Stimulated activated CD4-positive, alpha-beta T cell treated with anti-CD3 and anti-CD28 coated beads, Interleukin-4, amount 100 ng/mL, for 1 hour (primary cell): ENCODE measurements around the gene CCL25.
"Not testable (repeated sequence)": the region's sequence is repeated elsewhere in the genome, so short reads cannot be mapped to it uniquely, and the experiment has no call there.

Experiments
- DNase-seq: peaks from one replicate; pipeline ENCODE4 v3.0.0-alpha.2; 2020

The CCL25 gene

DNA sequence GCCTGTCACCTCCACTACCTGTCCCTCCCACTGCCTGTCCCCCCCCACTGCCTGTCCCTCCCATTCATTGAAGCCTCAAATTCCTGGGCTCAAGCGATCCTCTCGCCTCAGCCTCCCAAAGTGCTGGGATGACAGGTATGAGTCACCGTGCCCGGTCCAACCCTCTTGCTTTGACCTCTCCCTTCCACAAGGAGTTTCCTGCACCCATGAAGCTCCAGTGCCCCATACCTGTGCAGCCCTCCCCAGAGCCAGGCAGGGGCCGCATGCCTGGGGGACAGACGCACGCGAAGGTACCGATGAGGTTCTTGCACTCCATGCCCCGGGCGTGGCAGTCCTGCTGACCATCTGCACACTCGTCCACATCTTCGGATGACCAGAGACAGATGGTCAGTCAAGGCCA, 34.3 kb downstream of the CCL25 start:
- no peak for DNase-seq

DNA sequence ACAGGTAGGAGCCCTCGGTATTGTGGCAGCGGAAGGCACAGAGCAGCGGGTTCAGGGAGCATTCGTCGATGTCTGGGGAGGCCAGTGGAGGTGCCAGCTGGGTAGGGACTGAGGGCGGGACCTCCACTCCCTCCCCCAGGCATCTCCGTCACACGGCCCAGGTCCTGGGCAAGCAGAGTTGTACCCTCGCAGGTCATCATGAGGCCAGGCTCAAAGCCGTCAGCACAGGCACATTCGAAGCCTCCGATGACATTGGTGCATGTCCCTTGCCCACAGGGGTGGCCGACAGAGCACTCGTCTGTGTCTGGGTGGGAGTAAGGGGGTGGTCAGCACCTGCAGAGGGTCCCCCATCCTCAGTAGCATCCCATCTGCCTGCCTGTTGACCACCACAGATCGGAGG, 35.3 kb downstream of the CCL25 start:
- DNase-seq: no peak

DNA sequence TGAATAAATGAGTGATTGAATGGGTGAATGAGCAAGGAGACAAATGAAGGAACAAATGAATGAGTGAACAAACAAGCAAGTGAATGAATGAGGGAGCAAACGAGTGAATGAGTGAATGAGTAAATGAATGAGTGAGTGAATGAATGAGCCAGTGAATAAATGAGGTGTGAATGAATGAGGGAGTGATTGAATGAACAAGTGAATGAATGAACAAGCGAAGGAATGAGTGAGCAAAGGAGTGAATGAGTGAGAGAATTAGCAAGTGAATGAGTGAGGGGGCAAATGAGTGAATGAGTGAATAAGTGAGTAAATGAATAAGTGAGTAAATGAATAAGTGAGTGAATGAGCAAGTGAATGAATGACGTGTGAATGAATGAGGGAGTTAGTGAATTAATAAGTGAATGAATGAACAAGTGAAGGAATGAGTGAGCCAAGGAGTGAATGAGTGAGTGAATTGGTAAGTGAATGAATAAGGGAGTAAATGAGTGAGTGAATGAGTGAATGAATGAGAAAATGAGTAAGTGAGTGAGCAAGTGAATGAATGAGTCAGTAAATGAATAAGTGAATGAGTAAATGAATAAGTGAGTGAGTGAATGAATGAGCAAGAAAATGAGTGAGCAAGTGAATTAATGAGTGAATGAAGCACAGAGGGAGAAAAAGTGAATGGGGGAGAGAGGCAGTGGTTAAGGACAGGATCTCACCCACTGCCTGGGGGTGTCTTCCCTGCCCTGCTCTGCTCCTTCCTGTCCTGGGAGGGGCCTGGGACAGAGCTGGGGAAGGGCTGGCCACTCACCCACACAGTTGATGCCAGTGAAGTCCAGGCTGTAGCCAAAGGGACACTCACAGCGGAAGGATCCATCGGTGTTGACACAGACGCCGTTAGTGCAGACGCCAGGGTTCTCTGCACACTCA, 36.4 kb downstream of the CCL25 start:
- no peak for DNase-seq

DNA sequence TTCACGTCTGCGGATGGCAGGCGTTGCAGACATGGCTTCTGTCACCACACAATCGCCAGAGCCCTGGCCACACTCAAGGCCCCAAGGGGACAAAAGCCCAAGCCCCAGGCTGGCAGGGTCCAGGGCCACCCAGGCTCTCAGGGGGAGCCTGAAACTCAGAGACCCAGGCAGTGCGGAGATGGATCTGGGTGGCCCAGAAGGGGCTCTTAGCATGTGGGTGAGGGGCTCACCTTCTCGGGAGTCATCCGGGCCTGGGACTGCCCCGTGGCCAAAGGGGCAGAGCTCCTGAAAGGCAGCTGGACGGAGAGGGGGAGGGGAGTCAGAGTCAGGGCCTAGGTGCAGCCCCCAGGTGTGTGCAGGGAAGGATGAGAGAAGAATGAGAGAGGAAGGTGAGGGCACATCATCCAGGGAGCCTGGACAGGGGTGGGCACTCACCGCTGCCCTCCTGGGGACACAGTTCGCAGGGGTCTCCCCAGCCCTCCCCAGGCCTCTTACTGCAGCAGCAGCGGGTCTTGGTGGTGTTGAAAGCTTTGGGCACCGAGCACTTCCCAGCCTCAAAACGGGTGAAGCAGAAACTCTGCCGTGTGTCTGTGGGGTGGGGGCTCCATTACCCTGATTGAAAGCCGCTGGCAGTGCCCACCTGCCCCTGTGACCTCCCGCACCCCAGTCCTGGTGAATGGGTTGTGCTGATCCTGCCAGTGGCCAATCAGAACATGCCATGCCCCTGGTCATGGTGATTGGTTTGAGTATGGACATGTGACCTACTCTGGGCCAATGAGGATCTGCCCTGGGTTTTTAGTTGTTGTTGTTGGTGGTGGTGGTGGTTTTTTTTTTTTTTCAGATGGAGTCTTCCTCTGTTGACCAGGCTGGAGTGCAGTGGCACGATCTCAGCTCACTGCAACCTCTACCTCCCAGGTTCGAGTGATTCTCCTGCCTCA, 37.4 kb downstream of the CCL25 start:
- no peak for DNase-seq

DNA sequence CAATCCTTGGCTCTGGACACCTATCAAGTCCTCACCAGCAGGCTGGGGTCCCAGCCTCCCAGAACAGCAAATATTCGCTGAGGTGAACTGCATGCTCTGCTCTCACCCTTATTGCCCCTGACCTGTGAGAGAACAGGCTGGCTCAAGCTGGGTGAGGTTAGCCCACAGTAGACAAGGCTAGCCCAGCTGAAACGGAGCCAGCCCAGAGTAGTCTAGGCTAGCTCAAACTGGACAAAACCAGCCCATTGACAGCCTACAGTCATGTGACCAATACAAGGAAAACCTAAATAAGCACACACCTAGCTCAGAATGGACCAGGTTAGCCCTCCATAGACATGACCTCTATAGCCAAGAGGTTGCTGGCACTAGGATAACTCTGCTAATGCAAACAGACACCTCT, 38.4 kb downstream of the CCL25 start:
- DNase-seq: no peak

DNA sequence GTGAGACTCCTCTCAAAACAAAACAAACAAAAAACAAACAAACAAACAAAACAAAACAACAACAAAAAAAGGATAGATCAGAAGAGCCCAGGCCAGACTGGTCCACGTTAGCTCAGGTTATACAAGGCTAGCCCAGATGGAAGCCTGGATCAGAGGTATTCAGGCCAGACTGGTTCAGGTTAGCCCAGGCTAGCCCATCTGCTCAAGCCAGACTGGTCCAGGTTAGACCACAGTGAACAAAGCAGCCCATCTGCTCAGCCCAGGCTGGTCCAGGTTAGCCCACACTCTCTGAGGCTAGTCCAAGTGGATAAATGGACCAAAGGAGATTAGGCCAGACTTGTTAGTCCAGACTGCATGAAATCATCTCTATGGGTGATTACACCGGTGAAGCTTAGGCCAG, 41.2 kb downstream of the CCL25 start:
- no peak for DNase-seq

DNA sequence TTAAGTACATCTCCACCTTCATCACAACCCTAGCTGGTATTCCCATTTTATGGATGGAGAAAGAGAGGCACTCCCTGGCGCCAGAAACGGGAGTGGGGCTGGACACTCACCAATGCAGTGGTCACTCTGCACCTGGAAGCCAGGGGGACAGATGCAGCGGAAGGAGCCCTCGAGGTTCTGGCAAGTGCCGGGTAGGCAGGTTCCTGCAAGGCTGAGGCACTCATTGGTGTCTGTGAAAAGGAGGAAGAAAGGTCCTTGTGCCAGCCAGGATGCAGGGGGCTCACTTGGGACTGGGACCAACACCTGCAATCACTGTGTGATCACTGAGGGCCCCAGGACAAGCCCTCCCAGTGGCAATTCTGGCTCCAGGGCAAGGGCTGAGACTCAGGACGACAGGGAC, 41.8 kb downstream of the CCL25 start:
- DNase-seq: no peak

DNA sequence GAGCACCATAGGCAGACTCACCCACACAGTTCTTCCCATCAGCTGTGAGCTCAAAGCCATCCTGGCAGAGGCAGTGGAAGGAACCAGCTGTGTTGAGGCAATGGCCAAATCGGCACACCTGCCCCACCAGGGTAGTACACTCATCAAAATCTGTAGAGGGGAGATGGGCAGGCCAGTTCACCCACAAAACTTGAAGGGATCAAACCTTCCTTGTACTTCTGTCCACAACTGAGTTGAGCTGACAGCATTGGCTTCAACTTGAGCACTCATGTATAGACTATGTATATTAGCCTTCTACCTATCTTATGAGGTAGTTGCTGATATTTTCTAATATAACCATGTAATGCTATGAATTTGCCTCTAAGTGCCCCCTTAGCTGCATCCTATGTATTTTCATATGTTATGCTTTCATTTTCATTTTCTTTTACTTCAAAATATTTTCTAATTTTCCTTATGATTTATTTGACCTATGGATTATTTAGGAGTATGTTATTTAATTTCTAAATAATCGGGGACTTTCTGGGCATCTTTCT, 42.9 kb downstream of the CCL25 start:
- DNase-seq: no peak

DNA sequence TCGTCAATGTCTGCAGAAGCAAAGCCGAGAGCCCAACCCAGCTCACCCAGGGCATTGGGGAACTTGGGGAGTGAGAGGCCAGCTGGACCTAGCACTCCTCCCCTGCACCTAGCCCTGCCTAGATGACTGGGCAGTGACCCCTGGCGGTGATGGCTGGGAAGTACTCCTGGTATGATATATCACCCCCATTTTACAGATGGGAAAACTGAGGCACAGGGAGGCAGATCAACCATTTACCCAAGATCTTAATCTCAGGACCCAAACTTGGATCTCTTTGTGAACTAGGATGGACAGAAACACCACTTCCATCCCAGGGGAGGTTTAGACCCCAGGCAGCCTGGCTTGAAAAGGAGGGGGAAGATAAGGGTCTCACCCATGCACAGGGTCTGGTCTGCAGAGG, 43.5 kb downstream of the CCL25 start:
- no peak for DNase-seq

DNA sequence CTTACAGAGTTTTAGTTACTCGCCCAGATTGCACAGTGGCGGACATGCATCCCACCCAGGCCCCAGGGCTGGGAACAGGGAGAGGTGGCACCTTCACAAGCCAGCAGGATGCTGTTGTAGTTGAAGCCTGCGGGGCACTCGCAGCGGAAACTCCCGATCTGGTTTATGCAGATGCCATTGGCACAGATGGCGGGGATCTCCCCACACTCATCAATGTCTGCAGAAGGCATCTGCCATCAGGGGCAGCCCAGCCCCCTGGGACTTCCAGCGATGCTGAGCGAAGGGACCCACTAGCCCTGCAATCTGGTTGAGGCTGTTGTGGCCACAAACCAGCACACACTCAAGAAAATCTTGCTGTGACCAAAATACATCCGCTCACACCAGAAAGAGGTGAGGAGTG, 44.6 kb downstream of the CCL25 start:
- no peak for DNase-seq

DNA sequence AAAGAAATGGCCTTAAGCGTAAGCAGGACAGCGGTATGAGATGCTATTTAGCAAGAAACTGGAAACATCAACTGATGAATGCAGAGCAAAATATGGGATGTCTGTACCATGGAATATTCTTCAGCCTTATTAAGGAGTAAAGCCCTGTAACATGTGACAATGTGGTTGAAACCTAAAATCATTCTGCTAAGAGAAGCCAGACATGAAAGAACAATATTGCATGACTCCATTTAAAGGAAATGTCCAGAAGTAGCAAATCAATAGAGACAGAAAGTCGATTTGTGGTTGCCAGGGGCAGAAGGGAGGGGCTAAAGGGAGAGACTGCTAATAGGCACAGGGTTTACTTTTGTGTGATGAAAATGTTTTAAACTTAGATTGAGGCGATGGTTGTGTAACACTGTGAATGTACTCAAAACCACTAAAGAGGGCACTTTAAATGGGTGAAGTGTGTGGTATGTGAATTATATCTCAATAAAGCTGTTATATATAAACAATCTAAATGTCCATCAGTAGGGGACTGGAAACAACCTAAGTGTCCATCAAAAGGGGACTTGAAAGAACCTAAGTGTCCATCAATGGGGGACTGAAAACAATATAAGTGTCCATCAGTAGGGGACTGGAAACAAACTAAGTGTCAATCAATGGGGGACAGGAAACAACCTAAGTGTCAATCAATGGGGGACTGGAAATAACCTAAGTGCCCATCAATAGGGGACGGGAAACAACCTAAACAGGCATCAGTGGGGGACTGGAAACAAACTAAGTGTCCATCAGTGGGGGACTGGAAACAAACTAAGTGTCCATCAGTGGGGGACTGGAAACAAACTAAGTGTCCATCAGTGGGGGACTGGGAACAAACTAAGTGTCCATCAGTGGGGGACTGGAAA, 45.4 kb downstream of the CCL25 start:
- DNase-seq: no peak

DNA sequence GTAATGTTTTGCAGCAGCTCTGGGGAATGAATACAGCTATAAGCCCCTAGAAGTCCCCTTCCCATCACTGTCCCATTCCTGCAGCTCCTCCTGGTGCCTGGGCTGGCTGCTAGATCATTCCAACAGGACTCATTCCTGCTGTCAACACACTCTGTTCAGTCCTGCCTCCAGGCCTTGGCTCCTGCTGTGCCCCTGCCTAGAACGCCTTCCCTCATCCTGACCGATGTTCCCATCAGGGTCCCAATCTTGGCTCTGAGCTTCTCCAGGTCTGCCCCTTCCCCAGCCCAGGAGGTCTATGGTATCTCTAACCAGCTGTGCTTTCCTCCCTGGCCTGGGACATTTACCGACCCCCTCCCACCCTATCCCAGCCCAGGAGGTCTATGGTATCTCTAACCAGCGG, 48.8 kb downstream of the CCL25 start:
- DNase-seq: no peak

DNA sequence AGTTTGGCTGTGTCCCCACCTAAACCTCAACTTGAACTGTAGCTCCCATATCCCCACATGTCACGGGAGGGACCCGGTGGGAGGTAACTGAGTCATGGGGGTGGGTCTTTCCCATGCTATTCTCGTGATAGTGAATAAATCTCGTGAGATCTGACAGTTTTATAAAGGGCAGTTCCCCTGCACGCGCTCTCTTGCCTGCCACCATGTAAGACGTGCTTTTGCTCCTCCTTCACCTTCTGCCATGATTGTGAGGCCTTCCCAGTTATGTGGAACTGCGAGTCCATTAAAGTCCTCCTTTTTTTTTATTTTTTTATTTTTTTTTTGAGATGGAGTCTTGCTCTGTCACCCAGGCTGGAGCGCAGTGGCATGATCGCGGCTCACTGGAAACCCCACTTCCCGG, 49.4 kb downstream of the CCL25 start:
- not testable (repeated sequence) for DNase-seq

DNA sequence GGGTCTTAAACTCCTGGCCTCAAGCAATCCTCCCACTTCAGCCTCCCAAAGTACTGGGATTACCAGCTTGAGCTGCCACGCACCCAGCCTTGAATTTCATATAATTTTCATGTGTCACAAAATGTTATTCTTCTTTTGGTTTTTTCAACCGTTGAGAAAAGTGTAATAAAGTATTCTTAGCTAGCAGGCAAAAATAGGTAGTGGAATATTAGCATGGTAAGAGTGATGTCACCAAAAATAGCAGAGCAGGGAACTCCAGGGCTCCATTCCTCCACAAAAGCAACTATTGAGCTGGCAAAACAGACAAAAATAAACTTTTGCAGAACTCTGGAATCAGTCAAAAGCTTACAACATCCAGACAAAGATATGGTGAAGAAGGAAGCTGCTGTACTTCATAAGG, 52.9 kb downstream of the CCL25 start:
- DNase-seq: no peak

DNA sequence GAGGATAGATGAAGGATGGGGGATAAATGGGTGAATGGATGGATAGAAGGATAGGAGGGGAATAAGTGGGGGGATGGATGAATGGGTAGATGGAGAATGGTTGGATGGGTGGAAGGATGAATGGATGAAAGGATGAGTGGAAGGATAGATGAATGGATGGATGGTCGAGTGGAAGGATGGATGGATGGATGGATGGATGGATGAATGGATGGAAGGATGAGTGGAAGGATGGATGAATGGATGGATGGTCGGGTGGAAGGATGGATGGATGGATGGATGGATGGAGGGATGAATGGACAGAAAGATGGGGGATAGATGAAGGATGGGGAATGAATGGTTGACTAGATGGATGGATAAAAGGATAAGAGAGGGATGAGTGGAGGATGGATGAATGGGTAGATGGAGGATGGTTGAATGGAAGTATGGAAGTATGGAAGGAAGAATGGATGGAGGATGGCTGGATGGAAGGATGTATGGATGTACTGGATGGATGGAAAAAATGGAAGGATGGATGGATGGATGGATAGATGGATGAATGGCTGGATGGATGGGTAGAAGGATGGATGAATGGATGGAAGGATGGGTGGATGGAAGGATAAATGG, 54.8 kb downstream of the CCL25 start:
- DNase-seq: no peak

DNA sequence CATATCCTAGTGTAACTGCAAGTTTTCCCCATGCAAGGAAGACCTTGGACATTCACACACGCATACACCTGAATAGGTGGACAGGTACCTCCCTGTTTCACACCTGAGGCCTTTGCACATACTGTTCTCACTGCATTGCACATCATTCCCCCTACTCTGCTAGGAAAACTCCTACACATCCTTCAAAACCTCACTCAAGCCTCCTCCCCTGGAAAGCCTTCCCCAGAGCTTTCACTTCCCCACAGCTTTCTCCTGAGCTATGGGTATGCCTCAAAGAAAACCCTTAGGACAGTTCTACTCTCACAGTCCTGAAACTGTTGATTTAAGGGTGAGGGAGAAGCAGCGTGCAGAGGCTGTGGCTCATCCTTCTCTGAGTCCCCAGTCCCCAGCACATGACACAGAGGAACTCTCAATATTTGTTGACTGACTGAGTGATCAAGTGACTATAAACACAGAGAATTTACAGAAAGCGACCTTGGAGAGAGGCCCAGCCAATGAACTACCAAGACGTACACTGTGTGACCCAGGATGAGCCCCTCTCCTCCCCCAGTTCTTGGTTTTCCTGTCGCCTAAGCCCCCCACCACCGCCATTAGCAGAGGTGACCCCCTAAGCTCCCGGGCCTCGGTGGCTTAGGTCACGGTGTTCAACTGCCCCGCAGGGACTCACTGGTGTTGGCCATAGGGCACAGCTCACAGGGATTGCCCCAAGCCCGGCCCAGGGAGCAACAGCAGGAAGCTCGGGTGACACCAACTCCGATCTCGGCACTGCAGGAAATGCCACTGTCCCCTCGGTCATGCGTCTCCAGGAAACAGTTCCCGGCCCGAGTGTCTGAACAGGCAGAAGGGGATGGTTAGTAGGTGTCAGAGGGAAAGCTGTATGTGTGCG, 56.2 kb downstream of the CCL25 start:
- DNase-seq: no peak

DNA sequence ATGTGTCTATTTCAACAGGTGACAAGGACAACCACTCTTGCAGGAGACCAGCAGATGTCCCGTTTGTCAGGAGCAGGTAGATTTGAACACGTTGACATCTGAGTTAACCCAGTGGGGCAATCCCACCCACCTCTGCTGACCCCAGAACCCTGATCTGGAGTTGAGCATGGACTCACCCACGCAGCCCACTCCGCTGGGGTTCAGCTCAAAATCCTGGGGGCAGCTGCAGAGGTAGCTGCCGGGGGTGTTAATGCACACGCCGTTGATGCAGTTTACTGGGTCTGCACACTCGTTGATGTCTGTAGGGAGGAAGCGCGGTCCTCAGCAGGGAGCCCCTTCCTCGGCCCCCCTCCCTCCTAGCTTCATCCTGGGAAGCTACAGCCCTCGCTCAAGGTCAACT, 56.9 kb downstream of the CCL25 start:
- DNase-seq: no peak

DNA sequence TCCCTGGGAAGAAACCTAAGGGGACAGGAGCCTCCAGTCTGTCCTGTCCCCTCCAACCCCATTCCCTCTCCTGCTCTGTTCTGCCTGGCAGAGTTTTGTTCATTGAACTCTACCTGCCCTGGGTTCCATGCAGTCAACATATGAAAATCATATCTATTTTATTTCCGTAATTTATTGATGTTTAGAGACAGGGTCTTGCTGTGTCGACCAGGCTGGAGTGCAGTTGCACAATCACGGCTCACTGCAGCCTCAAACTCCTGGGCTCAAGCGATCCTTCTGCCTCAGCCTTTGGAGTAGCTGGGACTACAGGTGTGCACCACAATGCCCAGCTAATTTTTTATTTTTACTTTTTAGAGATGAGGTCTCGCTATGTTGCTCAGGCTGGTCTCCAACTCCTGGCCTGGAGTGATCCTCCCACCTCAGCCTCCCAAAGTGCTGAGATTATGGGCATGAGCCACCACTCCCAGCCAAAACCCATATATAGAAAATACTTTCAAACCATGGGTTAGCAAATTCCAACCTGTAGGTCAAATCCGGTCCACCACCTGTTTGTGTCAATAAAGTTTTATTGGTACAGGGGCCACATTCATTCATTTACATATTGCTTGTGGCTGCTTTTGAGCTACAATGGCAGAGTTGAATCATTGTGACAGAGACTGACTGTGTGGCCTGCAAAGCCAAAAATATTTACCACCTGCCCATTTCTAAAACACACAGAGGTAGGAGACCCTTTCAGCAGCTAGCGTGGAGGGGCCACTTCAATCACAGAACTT, 57.5 kb downstream of the CCL25 start:
- no peak for DNase-seq

DNA sequence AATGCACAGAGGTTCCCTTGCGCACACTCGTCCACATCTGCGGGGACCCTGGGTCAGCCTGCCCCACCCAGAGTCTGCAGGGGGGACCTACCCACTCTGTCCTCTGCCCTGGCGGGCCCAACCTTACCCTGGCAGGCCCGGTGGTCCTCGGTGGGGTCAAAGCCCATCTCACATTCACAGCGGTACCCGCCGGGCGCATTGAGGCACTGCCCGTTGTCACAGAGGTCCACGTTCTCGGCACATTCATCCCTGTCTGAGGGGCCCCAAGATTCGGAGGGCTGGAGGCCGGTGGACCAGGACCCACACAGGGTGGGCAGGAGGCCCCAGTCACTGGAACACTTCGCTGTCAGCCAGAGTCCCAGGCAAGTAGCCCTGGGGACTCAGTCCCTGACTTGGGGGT, 58.4 kb downstream of the CCL25 start:
- no peak for DNase-seq

DNA sequence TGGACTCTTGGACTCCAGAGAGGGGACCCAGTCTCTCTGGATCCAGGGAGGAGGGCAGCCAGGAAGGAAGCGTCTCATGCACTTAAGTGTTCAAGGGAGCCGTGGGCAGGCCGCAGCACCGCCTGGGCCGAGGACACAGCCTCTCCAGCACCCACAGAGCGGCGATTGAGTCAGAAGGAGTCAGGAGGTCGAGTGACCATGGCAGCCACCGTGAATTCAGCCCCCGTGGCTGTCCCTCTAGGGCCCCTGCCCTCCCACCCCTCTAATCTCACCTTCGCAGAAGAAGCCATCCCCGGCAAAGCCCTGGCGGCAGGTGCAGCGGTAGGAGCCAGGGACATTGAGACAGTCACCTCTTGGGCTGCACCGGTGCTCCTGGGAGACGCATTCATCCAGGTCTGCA, 58.8 kb downstream of the CCL25 start:
- DNase-seq: no peak
